Limb (tissue), 2 donors: ENCODE data around the gene NIPBL.
"Not testable (repeated sequence)": the region's sequence is repeated elsewhere in the genome, so short reads cannot be mapped to it uniquely, and the experiment has no call there.

Source experiments
- DNase-seq, 2 donors: peaks; one replicate each; pipeline ENCODE4 v3.0.0-alpha.2; 2016; ENCODE audit errors: extremely low spot score in 2 of 2

Gene NIPBL

GRCh38 chr5:37034955-37035354 is 158.4 kb downstream of the NIPBL start:
- DNase-seq, result no peak

GRCh38 chr5:37037840-37038239 is 161.3 kb downstream of the NIPBL start:
- DNase-seq, result no peak

GRCh38 chr5:37039824-37040223 is 163.3 kb downstream of the NIPBL start:
- no peak for DNase-seq

- no peak for DNase-seq
Observed at GRCh38 chr5:37043693-37044092, 167.1 kb downstream of the NIPBL start.

GRCh38 chr5:37044120-37044519 is 167.6 kb downstream of the NIPBL start:
- DNase-seq, result no peak

- DNase-seq, result no peak
Observed at GRCh38 chr5:37045703-37046102, 169.1 kb downstream of the NIPBL start.

GRCh38 chr5:37047947-37048346 is 171.4 kb downstream of the NIPBL start:
- no peak for DNase-seq

GRCh38 chr5:37054391-37054790 is 177.8 kb downstream of the NIPBL start:
- DNase-seq, result no peak

GRCh38 chr5:37055383-37055990 is 178.9 kb downstream of the NIPBL start:
- DNase-seq, result no peak

GRCh38 chr5:37056762-37057161 is 180.2 kb downstream of the NIPBL start:
- DNase-seq, result no peak

- DNase-seq, result no peak
Observed at GRCh38 chr5:37060030-37060429, 183.5 kb downstream of the NIPBL start.

GRCh38 chr5:37063739-37064138 is 187.2 kb downstream of the NIPBL start:
- no peak for DNase-seq

GRCh38 chr5:37064442-37064841 is 187.9 kb downstream of the NIPBL start:
- no peak for DNase-seq

GRCh38 chr5:37071487-37071886 is 194.9 kb downstream of the NIPBL start:
- DNase-seq, result no peak

GRCh38 chr5:37071901-37072581 is 195.5 kb downstream of the NIPBL start:
- no peak for DNase-seq

GRCh38 chr5:37075399-37075950 is 198.9 kb downstream of the NIPBL start:
- no peak for DNase-seq

GRCh38 chr5:37077146-37077545 is 200.6 kb downstream of the NIPBL start:
- DNase-seq, result no peak

GRCh38 chr5:37080697-37081096 is 204.1 kb downstream of the NIPBL start:
- DNase-seq, result no peak

- DNase-seq, result not testable (repeated sequence)
Observed at GRCh38 chr5:37082977-37083376, 206.4 kb downstream of the NIPBL start.

GRCh38 chr5:37086026-37086425 is 209.5 kb downstream of the NIPBL start:
- not testable (repeated sequence) for DNase-seq

GRCh38 chr5:37086466-37087173 is 210.1 kb downstream of the NIPBL start:
- no peak for DNase-seq

GRCh38 chr5:37088009-37088408 is 211.4 kb downstream of the NIPBL start:
- DNase-seq, result no peak
